HS-27A (cell line): ENCODE measurements around the gene PPT2.
"Not testable (repeated sequence)": the region's sequence is repeated elsewhere in the genome, so short reads cannot be mapped to it uniquely, and the experiment has no call there.

Experiments used
- DNase-seq: peaks from one replicate; pipeline ENCODE4 v3.0.0-alpha.2; 2012; ENCODE audit warnings: low read depth, missing footprints

Gene PPT2

DNA sequence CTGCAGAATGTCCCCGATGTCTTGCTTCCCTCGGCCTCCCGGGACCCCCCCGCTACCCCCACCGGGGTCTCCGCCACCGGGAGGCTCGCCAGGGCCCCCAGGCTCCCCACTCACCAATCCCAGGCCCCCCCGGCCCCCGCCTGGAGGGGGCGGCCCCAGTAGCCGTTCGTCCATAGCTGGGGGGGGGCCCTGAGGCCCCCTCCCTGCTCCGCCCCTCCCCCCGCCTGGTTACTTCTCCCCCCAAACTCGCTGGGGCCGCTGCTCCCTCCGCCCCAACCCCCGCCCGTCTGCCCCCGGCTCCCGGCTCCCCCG is 35.8 kb downstream of the PPT2 start:
- no peak for DNase-seq

DNA sequence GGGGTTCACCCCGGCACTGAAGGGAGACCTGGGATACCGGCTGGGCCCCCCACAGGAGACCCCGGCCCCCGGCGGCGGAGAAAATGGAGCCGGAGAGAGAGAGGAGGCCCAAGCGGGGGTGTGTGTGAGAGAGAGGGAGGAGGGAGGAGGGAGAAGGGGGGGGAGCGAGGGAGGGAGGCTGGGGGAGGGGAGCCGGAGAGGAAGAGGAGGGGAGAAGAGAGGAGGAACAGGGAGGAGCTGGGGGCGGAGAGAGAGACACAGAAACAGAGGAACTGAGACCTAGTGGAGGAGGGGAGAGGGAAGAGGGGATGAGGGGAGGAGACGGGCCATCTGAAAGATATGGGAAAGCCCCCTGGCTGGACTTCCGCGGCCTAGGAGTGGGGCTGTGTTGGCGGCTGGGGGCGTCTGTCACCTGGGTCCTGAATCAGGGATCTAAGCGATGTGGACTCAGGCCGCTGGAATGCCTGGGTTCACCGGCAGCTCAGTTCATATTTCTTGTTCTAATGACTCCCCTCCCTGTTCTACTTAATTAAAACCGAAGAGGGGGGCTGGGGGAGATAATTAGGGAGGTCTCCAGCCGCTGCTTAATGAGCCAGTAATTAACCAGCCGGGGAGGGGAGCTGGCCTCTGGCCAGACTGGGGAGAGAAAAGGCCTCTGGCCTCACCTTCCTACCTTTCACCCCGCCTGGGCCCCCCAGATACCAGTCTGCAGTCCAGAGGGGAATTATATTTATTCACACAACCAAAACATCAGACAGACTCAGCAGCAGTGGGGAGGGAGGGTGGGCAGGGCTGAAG is 36.3 kb downstream of the PPT2 start, which contains the start of gene PBX2:
TSS of gene PBX2 (minus strand) at position 149 of the 798 bp plus-strand sequence. CDS start 287 bp downstream, outside the sequence.
- DNase-seq, result peak; percentile 75

DNA sequence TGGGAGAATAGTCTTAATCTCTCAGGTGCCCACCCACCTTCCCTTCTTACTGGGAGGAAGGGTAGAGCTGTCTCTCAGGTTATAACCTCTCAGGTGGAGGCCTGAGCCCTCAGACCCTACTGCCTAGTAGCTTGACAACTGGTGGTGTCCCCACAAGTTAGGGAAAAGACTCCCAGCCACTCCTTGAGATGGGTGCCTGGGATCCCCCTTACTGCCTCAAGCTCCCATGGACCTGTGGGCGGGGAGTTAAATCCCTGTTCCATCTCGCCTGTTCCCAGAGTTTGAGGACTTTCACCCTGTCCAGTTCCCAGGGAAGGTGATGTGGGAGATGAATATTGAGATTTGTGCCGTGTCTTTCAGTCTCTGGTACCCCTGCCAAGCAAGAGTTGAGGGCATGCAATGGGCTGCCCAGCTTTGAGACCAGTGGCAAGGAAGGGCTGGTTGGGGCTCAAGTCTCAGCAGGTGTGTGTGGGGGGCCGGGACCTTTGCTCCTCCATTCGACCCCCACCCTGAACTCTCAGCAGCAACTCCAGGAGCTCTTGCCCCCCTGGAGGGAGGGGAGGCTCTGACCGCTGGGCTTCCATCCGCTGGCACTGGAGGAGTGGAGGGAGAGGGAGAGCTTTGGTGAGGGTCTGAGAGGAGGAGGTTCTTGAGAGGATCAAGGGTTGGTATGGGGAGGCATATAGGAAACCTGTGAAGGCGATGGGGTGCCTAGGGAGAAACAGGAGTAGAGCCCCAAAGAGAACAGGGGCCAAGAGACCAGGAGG is 37.2 kb downstream of the PPT2 start:
- DNase-seq, result no peak

DNA sequence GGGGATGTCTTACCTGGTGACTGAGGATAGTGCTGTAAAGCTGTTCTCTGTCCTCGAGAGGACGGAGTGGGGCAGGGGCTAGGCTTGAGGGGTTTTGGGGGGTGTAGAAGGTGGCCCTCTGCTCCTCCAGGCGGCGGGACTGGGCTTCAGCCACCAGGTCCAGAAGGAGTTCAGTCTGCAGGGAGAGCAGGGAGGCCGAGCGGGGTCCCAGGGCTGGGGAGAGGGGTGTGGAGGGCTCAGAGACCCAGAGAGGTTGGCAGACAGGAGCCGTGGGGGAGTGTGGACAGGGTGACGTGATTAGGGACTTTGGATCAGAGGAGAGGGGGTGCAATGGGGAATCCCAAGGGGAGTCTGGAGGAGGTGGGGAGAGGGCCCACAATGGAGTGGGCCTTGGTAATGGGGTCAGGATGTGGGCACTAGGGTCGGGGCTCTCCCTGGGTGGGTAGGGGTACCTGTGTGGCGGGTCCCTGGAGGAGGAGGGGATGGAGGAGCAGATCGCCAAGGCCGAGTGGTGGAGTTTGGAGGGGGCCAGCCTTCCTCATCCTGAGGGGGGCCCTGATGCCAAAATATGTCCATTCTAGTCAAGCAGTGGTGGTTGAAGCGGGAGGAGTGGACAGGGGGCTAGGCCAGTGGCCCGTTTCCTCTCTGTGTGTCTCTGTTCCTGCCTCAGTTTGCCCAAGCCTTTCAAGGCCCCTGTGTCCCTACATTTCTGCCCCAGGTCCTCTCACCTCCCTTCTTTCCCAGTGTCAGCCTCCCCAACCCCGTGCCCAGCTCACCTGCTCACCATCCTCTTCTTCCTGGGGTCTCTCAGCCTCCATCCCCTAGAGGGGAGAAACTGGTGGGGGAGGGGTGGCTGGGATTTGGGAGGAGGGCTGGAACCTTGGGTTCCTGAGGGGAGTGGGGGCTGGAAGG is 38.0 kb downstream of the PPT2 start:
- DNase-seq, result no peak

DNA sequence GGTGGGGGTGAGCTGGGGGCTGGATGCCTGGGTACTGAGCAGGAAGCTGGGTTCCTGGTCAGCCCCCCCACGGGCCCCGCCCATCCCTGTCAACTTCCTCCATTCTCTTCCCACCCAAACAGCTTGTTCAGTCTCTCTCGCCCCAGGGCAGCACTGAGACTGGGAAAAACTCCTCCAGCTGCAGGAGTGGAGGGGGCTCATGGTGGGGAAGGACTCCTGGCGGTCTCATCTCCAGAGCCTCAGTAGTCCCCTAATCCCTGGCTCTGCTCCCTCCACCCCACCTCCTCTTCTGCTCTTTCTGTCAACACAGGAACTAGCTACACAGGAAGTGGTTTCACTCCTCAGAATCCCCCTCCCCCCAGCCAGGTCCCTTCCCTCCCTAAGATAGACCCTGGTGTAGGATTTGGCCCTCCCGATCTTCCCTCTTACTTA is 38.7 kb downstream of the PPT2 start, which contains the start of gene GPSM3:
TSS of gene GPSM3 (minus strand) at position 36 of the 432 bp plus-strand sequence. CDS start 130 bp downstream, outside the sequence.
- no peak for DNase-seq

DNA sequence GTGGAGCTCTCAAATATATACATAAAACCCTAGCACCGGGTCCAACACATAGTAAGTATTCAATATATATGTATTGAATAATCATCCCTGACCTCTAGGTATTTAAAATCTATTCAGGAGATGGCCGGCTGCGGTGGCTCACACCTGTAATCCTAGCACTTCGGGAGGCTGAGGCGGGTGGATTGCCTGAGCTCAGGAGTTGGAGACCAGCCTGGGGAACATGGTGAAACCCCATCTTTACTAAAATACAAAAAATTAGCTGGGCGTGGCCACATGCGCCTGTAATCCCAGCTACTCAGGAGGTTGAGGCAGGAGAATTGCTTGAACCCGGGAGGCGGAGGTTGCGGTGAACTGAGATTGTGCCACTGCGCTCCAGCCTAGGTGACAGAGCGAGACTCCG is 39.2 kb downstream of the PPT2 start:
- not testable (repeated sequence) for DNase-seq

DNA sequence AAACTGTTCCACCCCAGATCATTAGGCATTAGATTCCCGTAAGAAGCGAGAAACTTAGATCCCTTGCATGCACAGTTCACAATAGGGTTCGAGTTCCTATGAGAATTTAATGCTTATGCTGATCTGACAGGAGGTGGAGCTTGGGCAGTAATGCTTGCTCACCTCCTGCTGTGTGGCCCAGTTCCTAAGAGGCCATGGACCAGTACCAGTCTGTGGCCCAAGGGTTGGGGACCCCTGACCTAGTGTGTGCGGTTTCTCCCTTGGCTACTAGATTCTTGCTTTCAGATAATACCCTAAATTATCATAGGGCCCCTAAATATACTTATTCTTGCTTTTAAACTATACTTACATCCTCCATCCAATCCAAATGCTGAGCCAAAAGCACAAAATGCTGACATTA is 40.4 kb downstream of the PPT2 start:
- no peak for DNase-seq

DNA sequence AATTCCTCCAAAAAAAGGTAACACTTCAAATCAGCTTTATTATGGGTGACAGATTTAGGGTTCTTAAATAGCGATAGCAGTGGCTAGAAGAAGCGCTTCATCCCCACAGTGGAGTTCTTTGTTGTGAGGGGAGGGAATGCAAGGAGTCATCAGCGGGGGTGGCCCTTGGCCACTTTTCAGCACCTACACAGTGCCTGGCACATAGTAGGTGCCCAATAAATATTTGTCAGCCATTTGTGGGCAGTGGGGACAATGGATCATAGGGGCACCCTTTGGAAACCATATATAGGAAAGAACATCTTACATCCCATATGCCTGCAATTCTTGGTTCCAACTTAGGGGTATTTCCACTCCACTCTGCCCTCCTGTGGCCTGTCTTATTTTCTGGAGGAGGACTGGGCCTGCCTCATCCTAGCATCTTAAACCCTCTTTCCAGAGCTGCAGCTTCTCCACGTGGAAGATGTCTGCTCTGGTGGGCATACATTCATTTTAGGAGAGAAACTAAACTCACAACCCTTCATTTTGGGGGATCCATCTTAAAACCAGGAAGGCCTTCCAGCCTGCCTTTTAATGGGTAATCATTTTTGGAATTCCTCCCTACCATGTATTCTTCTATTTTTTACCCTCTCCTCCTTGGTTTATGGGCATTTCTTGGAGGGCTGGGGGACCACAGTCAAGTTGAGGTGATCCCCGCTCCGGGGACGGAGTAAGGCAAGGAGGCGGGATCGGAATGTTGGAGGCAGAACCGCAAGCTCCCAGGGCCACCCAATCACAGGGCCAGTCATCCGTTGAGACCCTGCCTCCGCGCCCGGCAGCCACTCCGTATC is 41.1 kb downstream of the PPT2 start:
- DNase-seq, result no peak

DNA sequence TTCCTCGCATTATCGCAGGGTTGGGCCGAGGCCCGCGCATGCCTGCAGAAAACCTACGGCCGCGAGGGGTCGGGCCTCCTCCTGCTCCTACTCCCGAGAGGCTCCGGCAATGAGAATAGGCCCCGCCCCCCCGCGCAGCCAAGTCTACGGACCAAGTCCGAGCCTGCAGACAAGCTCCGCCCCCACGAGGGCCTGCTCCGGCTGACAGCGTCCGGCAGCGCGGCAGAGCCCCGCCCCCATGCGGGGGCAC is 41.6 kb downstream of the PPT2 start:
- peak; percentile 99 for DNase-seq

DNA sequence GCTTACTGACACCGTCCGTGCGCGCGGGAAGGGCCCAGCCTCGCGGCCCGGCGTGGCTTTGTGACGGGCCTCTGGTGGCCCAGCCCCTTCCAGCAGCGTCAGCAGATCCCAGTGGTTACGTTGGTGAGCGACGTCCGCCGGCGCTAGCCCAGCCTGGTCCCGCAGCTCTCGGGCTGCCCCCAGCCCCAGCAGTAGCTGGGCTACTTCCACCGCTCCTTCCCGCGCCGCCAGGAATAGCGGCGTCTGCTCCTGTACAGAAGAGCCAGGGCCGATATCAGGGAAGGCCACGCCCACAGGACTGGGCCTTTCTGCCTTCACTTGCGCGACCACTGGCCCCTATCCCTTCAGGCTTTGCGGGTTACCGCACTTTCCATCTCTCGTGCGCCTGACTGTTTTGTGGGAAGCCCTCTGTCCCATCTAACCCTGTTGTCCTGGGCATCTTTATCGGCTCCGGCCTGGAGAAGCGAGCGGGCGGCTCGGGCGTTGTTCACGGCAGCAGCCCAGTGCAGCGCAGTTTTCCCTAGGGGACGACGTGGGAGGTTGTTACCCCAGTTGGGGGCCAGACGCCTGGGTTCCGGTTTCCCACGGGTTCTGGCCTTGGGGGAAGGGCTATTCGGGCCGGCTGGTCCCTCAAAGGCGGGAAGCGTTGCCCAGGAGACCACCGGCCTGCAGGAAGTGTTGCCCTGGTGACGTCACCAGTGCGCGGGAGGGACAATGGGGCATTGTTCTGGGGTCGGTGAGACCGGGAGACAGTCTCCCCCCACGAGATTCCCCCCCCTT is 42.2 kb downstream of the PPT2 start:
- DNase-seq, result no peak

DNA sequence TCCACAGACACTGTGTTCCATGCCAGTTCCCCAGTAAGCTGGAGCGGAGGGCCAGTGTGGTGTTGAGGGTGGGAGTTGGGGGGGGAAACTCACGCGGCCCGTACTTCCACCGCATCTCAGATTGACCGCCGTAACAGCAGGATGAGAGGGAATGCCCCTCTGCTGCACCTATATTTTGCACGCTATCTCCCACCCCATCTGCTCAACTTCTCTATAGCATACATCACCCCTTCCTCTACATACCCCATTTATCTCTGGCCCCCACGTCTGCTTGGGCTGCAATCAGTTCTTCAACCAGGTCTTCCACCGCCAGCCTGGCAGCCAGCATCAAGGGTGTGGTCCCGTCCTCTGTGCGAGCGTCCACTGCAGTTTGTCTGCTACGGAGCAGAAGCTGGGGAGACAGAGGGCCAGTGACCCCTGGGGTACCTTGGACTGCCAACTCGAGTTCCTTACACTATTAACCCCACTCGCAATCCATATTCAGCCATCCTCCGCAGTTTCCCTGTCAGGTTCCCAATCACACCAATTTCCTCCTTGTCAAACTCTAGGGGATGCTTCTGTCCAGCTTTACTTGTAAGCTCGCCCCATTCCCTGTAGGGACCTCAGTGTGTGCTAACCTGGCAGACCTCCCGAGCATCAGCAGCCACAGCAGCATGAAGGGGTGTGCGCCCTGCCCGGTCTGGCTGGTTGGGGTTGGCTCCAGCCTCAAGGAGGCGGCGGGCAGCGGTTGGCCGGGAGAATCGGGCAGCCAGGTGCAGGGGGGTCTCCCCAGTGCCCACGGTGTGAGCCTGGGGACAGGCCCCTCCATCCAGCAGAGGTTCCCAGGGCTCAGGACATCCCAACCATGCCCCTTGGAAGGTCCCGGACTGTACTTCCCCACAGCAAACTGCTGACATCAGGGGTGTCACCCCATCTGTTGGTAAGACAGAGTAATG is 43.0 kb downstream of the PPT2 start:
- no peak for DNase-seq

DNA sequence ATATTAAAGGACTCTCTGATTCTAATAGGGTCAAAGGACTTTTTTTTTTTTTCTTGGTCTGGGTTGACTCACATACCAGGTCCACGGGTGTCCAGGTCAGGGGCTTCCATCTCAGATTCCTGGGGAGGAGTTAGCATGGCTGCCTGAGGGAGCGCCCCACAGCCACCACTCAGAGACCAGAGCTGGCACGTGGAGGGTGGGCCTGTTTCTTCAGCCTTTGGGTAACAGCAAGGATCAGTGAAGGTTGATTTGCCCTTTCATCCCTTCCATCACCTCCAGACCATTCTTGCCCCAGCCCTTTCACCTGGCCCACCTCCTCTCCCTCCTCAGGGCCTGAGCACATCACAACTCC is 44.4 kb downstream of the PPT2 start:
- no peak for DNase-seq

DNA sequence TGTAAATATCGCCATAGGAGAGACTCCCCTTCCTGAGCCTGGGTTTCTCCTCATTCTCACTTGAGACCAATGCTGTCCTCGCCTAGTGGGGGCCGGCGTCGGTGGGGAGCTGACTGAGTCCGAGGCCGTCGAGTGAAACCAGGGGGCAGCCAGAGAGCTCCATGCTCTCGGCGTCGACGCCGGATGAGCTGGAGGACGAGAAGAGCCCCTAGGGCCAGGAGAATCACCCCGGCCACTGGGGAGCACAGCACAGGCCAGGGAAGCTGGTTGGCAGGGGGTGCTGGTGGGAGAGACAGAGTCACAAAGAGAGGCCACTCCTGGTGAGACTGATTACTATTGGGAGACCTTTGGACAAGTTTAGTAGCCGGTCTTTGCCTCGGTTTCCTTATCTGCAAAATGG is 44.9 kb downstream of the PPT2 start:
- DNase-seq, result no peak

DNA sequence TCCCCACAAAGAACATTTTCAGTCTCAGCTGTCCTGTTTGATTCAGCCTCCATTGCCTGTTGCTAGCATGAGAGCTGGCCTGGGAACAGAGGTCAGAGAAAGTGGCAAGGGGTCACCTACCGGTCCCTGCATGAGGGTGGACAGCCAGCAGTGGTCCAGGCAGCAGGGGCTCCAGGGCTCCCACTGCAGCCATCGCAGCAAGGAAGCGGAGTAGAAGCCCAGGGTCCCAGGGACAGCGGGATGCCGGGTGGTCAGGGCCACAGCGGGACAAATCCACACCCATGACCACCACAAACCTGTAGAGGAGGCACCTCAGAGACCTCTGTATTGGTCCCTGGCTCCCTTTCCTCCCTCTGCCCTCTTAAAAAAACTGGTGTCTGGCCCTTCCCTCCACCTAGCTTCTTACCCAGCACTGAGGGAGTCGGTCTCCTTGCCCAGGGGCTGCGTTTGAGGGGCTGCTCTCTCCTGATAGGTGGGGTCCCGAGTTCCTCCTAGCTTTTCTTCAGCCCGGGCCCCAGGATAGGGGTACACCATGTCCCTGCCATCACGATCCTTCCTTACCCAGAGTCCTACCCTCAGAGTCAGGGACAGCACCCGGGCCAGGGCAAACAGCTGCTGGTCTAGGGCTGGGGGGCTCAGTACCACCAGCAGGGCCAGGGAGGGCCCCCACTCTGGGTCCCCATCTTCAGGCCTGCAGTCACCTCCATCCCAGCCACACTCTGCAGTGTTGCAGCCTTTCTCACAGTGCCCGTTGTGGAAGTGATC is 47.0 kb downstream of the PPT2 start:
- no peak for DNase-seq

DNA sequence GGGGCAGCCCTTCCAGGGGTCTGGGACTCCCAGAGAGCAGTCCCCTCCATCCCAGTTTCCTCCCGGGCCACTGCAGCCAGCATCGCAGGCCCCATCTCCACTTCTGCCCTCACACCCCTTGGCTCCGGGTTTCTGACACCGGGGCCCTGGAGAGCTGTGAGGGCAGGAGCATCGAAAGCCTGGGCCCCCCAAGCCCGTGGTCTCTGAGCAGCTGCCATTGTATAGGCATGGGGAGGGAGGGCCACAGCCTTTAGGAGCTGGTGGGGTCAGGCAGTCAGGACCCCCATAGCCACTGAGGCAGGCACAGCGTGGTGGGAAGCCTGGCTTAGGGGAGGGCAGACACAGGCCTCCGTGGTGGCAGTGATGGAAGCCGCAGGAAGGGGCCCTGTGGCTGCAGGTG is 48.2 kb downstream of the PPT2 start:
- DNase-seq, result no peak

DNA sequence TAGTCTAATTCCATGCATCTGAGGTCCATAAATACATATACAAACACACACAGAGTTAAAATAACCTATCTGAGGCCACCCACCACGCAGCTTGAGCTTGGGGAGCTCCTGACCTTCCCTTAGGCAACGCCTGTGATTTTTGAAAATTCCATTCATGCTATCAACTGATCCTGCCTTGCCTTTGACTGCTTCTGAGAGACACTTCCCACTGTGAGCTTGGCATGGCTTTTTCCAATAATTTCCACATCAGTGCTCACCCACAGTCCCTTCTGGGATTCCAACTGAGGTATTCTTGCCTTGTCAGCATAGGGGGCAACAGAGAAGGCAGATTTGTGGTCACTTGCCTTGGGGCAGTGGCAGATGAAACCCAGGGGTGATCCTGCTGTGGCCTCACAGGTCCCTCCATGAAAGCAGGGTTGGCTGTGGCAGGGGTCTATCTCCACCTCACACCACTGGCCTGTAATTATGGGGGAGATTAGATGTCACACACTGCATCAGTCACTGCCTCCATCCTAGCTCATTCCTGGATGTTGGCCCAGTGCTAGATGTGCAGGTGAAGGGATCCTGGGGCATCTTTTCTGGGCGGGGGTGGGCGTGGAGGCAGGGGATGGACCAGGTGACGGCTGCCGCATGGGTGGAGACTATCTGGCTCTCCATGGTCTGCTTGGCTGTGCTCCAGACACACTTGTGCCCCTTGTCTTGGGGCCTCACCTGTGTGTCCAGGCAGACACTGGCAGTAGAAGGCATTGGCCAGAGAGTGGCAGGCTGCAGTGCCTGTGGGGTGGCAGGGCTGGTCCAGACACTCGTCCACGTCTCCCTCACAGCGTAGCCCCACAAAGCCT is 49.7 kb downstream of the PPT2 start:
- DNase-seq, result no peak

DNA sequence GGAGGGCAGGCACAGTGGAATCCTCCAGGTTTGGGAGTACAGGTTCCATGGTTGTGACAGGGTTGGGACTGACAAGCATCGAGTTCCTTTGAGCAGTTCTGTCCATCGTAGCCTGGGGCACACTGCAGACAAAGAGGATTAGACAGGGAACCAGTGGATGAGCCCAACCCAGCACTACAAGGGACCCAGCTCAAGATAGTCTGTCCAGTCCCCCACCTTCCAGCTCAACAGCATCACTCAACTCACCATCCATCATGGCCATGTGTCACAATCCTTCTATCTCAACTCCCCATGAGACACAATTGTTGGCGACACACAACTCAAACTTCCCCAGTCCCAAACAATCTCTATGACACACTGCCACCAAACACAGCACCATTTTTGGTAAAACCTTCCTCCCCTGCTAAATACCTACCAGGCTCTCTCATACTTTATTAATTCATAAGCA is 50.4 kb downstream of the PPT2 start:
- no peak for DNase-seq

DNA sequence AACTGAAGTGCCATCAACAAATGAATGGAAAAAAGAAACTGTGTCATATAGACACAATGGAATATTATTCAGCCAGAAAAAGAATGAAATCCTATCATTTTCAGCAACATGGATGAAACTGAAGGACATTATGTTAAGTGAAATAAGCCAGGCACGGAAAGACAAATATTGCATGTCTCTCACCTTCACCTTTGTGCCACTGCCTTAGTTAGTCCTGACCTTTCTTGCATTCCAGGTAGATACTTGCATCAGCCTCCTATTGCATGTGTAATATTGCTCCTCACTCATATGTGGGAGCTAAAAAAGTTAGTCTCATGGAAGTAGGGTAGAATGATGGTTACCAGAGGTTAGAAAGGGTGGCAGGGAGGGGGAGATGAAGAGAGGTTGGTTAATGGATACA is 55.1 kb downstream of the PPT2 start:
- DNase-seq, result no peak
